HG03095 (cell line): ENCODE data around the gene KRT6C.
"Not testable (repeated sequence)": the region's sequence is repeated elsewhere in the genome, so short reads cannot be mapped to it uniquely, and the experiment has no call there.

Experiments
- ATAC-seq: cut with Tn5 transposase; IDR thresholded peaks from one replicate; pipeline ENCODE4 v1.9.1; 2021; ENCODE audit warnings: moderate library complexity; ENCODE audit not compliant: unreplicated experiment

The KRT6C gene

DNA sequence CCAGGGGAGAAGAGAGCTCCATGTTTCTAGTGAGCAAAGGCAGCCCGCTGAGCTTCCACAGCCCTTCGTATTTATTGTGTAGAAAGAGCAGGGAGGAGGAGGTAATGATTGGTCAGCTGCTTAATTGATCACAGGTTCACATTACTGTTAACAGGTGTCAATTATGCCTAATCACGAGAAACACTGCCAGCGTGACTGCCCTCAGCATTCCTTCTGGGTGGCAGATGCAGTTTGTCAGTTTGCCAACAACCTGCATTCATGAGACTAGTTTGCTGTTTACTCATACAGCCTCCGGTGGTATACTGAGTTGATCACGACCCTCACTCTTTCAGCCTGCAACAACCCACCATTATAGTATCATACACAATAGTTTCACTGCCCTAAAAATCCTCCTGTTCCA, 27.0 kb upstream of the KRT6C start:
- not testable (repeated sequence) for ATAC-seq

DNA sequence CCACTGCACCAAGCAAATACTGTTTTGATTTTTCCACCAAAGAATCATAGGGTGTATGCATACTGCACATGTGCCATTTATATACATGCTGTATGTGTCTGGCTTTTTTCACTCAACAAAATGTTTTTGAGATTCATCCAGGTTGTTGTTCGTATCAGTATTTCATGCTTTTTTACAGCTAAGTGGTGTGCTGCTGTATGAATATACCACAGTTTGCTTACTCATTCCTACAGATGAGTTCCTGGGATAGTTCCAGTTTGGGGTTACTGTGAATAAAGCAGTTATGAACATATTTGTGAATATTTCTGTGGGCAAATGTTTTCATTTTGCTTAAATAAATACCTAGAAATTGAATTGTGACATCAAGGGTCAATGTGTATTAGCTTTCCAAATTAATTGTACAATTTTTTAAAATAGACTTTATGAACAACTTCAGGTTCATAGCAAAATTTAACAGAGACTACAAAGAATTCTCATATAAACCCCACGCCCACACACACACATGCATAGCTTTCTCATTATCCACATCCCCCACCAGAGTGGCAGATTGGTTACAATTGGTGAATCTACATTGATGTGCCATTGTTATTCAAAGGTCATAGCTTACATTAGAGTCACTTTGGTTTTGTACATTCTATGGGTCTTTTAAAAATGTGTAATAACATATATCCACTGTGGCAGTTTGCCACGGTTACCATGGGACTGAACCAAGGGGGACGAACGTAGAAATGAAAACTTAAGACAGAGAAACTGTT, 26.4 kb upstream of the KRT6C start:
- ATAC-seq, result no peak

DNA sequence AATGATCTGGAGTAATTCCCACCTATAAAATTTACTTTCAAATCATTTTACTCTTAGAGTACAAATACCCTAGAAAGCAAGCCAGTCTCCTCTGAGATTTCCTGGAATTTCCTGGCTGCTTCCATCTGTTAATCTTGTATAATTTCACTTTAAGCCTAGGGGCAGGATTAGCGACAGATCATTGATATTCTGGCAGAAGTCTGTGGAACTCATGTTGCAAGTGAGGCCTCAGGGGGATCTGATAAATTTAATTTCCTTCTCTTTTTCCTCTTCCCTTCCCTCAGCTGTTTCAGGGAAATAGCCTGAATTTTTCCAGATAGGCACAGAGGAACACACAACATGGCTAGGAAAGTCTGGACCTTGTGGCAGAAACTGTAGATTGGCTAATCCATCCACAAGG, 25.3 kb upstream of the KRT6C start:
- ATAC-seq, result no peak

DNA sequence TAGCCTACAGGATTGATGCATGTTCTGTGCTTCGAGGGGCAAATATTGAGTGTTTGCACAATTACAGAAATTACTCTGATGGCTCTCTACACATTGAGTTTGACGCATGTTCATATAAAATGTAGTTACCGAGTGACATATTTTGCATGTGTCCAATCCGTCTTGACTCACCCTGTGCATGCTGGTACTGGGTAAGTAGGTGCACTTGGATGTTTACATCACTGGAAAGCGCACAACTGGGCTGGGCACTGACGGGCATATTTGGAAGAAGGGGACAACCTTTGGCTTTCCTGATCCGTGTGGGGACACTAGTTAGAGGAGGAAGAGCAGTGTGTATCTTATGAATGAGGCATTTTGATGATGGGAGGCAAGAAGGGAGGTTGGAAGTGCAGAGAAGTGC, 24.4 kb upstream of the KRT6C start:
- no peak for ATAC-seq

DNA sequence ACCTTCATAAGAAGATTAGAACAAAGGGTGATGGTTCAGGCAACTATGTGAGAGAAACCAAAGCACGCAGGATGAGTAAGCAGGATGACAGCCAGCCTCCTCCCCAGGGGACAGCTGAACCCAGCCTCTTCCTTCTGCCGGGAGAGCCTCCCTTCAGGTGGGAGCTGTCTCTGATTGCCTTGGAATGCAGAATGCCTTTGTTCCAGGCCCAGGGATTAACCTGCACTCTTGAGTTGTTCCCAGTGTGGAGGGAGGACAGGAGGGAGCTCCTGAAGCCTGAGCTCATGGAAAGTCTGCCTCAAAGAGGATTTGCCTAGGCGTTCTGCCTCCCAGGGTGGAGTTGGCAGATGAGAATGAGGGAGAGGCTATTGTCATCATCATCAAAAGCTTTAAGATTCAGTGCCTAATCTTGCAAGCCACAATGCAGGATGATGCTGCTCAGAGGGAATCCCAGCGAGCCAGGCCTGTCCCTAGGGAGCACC, 23.0 kb upstream of the KRT6C start:
- ATAC-seq, result no peak

DNA sequence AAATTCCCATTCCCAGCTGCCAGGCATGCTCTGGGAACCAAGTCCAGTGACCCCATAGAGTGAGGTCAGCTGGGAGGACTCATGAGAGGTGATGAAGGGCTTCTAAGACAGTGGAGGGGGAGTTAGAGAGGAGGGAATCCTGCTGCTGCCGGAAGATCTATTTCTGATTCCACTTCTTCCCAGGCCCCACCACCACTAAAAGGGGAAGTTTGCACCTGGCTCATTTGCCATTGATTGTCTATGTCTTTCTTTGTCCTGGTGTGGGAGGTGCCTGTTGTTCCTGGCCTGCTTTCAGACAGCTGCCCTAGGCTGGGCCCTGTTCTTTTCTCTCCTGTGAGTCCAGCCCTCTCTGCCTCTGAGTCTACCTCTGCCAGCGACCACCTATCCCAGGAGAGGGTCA, 22.4 kb upstream of the KRT6C start:
- ATAC-seq, result no peak

DNA sequence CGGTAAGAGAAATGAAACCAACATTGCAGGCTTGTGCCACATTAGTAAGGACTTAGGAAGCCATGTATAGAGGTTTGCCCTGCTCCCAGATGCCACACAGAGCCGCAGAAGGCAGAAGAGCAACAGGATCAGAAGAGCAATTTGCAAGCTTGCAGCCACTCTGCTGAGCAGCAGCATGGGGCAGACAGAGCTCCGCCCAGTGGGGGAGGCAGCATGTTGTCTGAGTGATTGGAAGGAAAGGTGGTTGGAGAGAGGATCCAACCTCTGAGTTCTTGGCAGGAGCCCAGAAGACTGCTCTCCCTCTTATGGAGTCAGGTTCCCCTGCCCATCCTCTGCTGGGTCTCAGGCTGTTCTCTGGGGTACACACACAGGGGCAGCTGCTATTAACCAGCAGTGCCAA, 21.8 kb upstream of the KRT6C start:
- no peak for ATAC-seq

DNA sequence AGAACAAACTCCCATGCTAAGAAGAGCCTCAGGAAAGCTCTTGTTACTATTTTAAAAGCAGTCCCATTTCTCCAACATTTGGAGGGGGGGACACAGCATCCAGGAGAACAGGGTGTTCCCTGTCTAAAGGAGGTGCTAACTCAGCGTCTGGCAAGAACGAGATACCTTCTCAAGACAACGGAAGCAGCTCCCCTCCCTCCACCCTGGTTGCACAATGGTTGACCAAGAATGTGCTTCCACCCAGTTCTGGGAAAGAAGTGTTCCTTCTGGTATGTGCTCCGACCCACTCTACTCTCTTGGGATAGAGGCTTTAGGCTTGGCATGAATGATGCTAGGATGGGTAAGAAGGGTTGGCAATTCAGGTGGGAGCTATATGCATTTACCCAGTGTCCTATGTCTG, 20.9 kb upstream of the KRT6C start:
- ATAC-seq, result no peak

DNA sequence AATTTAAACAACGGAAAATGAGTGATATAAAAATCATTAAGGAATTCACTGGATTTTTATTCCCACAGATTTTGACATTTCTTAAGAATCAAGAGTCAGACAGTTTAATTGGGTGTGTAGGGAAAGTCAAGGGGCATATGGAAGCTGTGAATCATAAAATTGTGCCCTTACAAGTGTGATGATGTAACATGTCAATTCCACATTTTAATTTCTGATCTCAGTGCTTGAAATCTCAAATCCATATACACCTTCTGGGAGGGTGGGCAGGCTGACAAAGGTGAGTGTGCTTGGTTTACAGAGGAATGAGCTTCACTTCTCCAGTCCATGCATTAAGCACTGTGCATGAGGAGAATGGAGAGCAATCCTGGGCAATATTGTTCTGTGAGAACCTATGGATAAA, 20.5 kb upstream of the KRT6C start:
- ATAC-seq, result no peak

DNA sequence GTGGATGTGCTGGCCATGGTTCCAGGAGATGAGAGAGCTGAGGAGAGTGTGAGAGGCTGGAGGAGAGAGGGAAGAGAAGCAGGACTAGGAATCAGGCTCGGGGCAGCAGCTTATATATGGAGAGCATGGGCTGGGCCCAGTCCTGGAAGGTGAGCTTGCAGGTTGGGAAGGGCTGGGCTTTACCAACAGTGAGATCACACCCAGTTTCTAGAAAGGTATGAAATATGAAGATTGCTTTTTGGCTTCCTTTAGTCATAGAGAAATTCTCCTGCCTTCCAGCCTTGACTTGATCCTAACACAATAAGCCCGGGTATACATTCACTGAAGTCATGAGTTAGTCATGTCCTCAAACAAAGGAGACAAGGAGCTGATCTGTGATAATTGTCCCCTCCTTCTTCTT, 19.6 kb upstream of the KRT6C start, which contains the start of gene KRT6A:
TSS of gene KRT6A (minus strand) at position 86 of the 400 bp plus-strand sequence. CDS start at position 17, 69 bp downstream.
- ATAC-seq, result no peak

DNA sequence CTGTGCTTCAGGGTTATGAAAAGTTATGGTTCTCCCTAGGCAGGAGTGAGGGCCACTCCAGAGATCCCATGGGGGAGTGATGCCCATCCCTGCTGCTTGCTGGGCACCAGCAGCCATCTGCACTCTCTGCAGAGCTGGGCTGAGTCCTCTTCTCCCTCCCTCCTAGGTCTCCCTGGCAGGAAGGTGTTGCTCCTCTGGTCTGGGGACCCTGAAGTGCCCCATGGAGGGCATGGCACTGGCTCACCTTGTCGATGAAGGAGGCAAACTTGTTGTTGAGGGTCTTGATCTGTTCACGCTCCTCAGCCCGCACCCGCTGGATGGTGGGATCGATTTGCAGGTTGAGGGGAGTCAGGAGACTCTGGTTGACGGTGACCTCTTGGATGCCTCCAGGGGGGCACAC, 18.8 kb upstream of the KRT6C start:
- not testable (repeated sequence) for ATAC-seq

DNA sequence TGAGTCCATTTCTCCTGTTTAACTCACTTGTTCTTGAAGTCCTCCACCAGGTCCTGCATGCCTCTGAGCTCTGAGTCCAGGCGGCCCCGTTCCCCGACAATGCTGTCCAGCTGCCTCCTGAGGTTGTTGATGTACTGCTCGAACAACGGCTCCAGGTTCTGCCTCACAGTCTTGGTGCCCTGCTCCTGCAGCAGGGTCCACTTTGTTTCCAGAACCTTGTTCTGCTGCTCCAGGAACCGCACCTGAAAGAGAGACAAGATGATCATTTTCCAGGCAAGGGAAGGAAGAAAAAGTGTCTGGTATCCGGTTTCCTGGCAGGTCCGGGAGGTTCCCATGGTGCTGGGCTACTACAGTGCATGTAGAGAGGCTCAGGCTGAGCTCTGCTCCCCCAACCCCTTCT, 17.9 kb upstream of the KRT6C start:
- not testable (repeated sequence) for ATAC-seq

DNA sequence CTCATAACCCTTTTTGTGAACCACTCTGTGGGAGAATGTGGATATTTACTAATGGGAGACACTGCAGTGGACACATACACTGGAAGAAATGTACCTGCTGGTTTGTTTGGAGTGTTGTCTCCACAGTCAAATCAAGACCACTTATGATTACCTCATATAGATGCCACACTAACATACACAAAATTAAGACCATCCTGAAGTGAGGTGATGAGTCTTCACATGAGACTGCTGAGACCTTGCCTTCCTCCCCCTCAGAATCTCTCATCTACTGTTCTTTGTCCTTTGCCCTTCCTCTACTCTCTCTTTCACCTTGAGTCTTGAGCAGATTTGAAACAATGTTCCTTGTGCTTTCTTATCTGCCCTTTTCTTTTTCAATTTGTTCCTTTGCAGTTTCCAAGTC, 15.1 kb upstream of the KRT6C start:
- ATAC-seq, result no peak

DNA sequence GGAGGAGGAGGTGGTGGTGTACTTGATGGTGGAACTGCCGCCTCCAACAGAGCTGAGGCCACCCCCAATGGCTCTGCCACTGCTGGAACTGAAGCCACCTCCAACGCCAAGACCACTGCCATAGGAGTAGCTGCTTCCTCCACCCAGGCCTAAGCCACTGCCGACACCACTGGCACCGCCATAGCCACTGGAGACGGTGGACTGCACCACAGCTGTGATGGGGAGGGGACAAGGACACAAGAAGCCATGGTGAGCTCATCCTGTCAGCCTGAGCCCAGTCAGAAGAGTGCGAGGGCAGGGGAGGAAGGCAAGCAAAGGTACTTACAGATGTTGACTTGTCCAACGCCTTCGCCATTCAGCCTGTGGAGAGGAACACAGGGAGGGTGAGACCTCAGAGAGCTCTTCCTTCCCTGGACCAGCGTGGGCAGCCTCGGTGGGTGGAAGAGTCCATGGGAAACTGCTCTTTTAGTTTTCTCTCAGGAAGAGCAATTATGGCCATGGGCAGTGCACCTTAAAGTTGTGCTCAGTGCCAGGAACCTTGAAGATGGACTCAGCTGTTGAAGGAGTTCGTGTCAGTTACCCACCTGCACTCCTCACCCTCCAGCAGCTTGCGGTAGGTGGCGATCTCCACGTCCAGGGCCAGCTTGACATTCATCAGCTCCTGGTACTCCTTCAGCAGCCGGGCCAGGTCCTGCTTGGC, 14.3 kb upstream of the KRT6C start:
- ATAC-seq, result not testable (repeated sequence)

DNA sequence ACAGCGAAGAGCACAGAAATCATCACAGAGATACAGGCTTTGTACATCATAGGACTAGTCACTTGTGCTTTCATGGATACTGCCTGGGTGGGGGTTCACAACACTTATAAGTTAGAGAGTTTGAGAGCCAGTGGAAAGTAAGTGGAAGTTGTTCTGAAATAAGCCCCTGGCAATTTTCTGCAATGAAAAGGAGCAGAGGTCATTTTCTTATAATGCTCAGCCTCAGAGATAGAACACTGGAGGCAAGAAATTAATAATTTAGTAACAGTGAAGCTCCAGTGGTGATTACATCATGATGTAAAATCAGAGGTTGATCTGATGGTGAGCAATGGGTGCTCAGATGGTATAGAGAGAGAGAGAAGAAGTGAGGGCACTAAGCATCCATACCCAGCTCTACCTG, 13.6 kb upstream of the KRT6C start:
- ATAC-seq, result no peak

DNA sequence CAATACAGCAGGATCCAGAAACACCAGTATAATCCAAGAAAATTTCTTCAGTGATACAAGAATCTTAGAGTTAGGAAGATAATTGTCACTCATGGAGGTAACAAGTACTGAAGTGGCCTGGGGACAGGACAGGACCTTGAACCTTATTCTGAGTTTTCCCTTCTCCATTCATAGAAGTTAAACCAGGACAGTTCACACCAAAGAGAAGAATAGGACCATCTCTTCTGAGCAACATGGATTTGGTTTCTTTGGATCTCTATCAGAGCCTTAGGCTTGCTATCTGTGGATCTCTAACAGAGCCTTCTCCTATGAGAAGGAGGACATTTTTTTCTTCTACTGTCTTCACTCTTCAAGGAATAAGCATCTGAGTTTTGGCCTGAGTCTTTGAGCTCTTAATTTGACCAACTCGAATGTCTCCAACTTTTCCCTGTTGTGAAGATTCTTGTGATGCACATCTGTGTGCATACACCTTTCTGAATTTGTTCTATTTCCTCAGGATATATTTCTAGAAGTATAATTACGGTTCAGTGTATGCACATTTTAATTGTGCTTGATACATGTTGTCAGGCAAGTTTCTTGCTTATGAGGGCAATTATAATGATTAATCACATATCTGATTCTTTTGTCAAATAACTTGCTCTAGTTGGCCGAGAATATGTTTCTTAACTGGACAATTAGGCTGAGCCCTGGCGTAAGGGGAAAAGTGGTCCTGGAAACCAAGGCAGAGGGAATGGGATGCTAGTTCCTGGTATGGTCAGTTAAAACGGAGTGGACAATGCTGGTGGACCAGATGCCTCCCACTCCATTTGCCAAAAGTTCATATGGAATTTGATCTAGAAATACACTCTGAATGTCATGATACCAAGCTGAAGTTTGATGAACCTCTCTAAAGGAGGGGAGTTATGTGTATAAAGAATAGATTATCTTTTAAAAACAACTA, 12.8 kb upstream of the KRT6C start:
- no peak for ATAC-seq

DNA sequence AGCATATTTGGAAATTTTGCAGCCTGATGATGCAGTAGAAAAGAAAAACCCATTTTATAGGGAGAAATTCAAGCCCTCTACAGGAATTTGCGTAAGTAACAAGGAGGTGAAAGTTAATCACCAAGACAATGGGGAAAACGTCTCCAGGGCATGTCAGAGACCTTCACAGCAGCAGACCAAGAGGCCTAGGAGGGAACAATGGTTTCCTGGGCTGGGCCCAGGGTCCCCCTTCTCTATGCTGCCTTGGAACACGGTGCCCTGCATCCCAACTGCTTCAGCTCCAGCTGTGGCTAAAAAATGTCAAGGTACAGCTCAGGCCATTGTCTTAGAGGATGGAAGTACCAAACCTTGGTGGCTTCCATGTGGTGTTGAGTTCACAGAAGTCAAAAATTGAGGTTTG, 6.5 kb upstream of the KRT6C start:
- no peak for ATAC-seq

DNA sequence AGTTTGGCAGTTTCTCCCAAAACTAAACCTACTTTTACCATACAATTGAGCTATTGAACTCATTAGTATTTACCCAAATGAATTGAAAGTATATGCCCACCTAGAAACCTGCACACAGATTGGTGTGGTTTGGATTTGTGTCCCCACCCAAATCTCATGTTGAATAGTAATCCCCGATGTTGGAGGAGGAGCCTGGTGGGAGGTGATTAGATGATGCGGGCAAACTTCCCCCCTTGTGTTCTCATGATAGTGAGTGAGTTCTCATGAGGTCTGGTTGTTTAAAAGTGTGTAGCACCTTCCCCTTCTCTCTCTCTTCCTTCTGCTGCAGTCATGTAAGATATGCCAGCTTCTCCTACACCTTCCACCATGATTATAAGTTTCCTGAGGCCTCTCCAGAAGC, 4.0 kb upstream of the KRT6C start:
- ATAC-seq, result no peak

DNA sequence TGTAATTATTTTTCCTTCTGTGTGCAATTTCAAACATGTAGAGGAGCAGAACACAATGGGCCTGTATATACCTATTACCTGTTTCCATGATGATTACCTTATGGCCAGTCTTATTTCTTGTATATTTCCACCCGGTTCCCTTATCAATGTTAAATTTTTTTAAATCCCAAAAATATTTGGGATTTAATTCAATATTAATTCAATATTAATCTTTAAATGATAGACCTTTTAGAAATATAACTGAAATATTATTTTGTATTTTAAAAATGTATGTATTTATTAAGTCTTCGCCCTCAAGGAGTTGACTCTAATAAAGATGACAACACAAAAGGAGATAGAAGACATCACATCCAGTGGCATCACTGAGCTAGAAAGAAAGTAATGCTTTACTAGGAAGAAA, 607 bp upstream of the KRT6C start:
- ATAC-seq, result no peak

DNA sequence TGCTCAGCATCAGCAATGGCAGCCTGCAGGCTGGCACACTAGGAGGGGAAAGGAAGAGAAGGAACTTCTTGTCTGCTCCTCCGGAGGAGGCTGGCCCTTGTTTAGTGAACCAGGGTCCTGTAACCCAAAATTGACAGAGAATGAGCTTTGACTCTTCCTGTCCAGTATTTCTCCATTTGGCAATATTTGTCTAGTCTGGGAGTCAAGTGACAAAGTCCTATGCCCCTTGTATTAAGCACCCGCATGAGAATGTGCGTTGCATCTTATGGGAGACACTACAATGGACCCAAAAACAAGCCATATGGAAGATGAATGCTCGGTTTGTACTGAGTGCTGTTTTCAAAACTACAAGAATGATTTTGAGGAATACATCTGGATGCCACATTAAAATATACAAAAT, 3.8 kb downstream of the KRT6C start:
- ATAC-seq, result no peak

DNA sequence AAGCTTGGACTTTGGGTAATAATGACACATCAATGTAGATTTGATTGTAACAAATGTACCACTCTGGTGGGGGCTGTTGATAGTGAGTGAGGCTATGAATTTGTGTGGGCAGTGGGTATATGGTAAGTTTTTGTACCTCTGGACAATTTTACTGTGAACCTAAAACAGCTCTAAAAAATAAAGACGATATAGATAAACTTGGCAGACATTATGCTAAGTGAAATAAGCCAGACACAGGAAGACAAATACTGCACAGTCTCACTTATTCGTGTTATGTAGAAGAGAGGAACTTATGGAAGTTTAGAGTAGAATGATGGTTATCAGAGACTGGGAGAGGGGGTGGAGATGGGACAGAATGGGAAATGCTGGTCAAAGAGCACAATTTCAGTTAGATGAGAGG, 8.7 kb downstream of the KRT6C start:
- ATAC-seq, result no peak
